GM20431 (cell line): Measurements from ENCODE around the gene CDC20B.

Experiments used
- in situ Hi-C: fragments of 300-500 bp; cut with MseI, MboI; formaldehyde crosslinking; loops from one replicate; pipeline ENCODE4 v1.15.0; 2020; ENCODE audit warnings: low sequenced_read_pairs; ENCODE audit not compliant: unreplicated experiment

The CDC20B gene

DNA sequence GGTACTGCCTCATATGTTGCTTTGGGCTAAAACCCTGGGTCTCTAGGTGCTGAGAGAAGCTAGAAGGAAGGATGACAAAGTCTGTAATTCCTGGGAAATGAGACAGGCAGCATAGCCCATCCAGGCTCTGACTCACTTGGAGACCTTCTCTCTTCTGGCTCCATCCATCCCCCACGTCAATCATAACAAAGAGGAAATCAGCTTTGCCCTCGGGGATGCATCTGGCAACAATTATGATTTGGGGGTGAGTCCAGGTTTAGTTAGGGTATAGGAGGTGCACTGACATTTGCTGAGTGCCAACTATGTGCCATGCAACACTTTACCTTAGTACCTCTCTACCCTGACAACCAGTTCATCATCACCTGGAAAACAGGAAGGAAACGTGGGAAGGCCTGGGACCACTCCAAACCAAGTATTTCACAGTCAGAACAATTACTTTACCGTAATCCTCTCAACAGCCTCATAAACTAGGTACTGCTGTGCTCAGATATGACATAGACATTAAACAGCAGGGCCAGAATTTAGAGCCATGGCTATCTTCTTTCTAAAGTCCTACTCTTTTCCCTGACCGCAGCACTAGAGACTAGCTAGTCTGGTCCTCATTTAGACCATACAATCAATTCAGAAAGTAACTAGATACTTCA, 109.6 kb downstream of the CDC20B start:
- in situ Hi-C loops = no loop called here
